HepG2 (cell line): ENCODE results near the gene CDC26.

Experiments used
- EZH2 ChIP-seq: conservative IDR thresholded peaks from 2 replicates; pipeline ENCODE4 v1.6.1; 2012; ENCODE audit warnings: mild to moderate bottlenecking, low read depth, low read length, moderate library complexity
- HOXA7 ChIP-seq: sonication (generic); formaldehyde crosslinking; IDR thresholded peaks from 2 replicates; pipeline ENCODE4 v1.8.1; 2022; ENCODE audit warnings: mild to moderate bottlenecking, missing genetic modification reagents, moderate library complexity
- MEIS2 ChIP-seq: sonication (generic); formaldehyde crosslinking; IDR thresholded peaks from 2 replicates; pipeline ENCODE4 v1.9.0; 2021; ENCODE audit warnings: mild to moderate bottlenecking, missing genetic modification reagents
- POLR2AphosphoS5 ChIP-seq: IDR thresholded peaks from 2 replicates; pipeline ENCODE4 v1.6.1; 2012; ENCODE audit warnings: low read depth, low read length
- RELA ChIP-seq: sonication (generic); formaldehyde crosslinking; IDR thresholded peaks from 2 replicates; pipeline ENCODE4 v1.4.0; 2020; ENCODE audit warnings: missing genetic modification reagents
- RNF2 ChIP-seq: fragments of 450-650 bp; conservative IDR thresholded peaks from 2 replicates; pipeline ENCODE4 v1.6.1; 2016; ENCODE audit warnings: low read depth
- TP53 ChIP-seq: sonication (generic); formaldehyde crosslinking; conservative IDR thresholded peaks from 2 replicates; pipeline ENCODE4 v1.4.0; 2020; ENCODE audit warnings: missing genetic modification reagents
- XRCC5 ChIP-seq: fragments of 200-400 bp; formaldehyde crosslinking; optimal IDR thresholded peaks from 2 replicates; pipeline ENCODE3; 2017; ENCODE audit warnings: mild to moderate bottlenecking, low read length
- ZNF274 ChIP-seq: sonication (generic); formaldehyde crosslinking; IDR thresholded peaks from 2 replicates; pipeline ENCODE4 v1.5.1; 2020; ENCODE audit warnings: mild to moderate bottlenecking, missing genetic modification reagents
- ZNF558 ChIP-seq: sonication (generic); formaldehyde crosslinking; IDR thresholded peaks from 2 replicates; pipeline ENCODE4 v1.9.0; 2022; ENCODE audit warnings: mild to moderate bottlenecking, missing genetic modification reagents, borderline replicate concordance
- ZNF770 ChIP-seq: sonication (generic); formaldehyde crosslinking; IDR thresholded peaks from 2 replicates; pipeline ENCODE4 v1.5.0; 2020; ENCODE audit warnings: mild to moderate bottlenecking, missing genetic modification reagents
- TF ChIP-seq, protein P1 (sequence below): sonication (generic); formaldehyde crosslinking; IDR thresholded peaks from 2 replicates; pipeline ENCODE4 v1.4.0; 2020; ENCODE audit warnings: mild to moderate bottlenecking, missing genetic modification reagents
- TF ChIP-seq, protein P2 (sequence below), 2 experiments: sonication (generic) in 1 of 2; formaldehyde crosslinking in 1 of 2; IDR thresholded peaks; 2 replicates each; pipeline versions ENCODE4 v1.6.1 to v1.9.0; 2014 to 2022; ENCODE audit warnings: antibody characterized with exemption in 1 of 2, borderline replicate concordance in 1 of 2, inconsistent platforms in 1 of 2, low read depth in 1 of 2, missing genetic modification reagents in 1 of 2

GRCh38 chr9:113219186-113219936 is 56.0 kb downstream of the CDC26 start:
- no peak for TF ChIP-seq HOXA7 (CRISPR knock-in tag)
- no peak for TF ChIP-seq ZNF770 (CRISPR knock-in tag)
- TF ChIP-seq RNF2 = no peak
- TF ChIP-seq MEIS2 (CRISPR knock-in tag) = no peak
- TF ChIP-seq RELA (CRISPR knock-in tag) = no peak
- TF ChIP-seq, protein P1, sequence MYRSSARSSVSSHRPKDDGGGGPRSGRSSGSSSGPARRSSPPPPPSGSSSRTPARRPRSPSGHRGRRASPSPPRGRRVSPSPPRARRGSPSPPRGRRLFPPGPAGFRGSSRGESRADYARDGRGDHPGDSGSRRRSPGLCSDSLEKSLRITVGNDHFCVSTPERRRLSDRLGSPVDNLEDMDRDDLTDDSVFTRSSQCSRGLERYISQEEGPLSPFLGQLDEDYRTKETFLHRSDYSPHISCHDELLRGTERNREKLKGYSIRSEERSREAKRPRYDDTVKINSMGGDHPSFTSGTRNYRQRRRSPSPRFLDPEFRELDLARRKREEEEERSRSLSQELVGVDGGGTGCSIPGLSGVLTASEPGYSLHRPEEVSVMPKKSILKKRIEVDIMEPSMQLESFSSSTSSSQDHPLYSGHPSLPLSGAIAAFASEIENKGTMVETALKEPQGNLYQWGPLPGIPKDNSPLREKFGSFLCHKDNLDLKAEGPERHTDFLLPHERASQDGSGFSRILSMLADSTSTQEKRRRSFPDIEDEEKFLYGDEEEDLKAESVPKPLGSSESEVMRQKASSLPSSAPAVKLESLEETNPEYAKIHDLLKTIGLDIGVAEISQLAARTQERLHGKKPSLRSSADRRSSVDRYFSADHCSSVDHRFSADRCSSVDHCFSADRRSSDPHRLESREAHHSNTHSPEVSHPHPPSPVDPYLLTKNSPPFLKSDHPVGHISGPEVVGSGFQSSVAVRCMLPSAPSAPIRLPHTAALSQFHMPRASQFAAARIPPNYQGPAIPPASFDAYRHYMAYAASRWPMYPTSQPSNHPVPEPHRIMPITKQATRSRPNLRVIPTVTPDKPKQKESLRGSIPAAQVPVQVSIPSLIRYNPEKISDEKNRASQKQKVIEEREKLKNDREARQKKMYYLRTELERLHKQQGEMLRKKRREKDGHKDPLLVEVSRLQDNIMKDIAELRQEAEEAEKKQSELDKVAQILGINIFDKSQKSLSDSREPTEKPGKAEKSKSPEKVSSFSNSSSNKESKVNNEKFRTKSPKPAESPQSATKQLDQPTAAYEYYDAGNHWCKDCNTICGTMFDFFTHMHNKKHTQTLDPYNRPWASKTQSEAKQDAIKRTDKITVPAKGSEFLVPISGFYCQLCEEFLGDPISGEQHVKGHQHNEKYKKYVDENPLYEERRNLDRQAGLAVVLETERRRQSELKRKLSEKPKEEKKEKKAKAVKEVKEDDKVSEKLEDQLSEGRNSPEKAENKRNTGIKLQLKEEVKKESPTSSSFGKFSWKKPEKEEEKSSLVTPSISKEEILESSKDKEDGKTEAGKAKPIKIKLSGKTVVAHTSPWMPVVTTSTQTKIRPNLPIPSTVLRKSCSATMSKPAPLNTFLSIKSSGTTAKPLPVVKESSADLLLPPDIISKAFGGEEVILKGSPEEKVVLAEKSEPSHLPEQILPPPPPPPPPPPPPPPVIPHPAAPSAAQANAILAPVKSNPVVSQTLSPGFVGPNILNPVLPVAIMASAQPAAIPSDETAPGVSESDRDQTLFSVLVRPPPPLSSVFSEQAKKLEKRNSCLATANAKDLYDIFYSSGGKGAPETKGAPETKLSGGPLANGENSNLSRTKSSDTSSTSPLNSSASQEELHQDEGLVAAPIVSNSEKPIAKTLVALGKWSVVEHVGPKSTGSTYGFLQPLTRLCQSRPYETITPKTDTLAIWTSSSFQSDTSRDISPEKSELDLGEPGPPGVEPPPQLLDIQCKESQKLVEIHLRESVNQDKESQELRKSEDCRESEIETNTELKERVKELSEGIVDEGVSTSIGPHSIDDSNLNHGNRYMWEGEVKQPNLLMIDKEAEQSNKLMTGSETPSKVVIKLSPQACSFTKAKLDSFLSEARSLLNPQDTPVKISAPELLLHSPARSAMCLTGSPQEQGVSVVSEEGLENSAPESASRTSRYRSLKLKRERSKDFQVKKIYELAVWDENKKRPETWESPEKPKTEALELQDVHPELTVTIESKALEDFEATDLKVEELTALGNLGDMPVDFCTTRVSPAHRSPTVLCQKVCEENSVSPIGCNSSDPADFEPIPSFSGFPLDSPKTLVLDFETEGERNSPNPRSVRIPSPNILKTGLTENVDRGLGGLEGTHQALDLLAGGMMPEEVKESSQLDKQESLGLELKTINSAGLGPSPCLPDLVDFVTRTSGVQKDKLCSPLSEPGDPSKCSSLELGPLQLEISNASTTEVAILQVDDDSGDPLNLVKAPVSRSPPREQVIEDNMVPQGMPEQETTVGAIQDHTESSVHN (CRISPR knock-in tag) = no peak
- no peak for TF ChIP-seq ZNF558 (CRISPR knock-in tag)
- TF ChIP-seq EZH2 = no peak
- no peak for TF ChIP-seq POLR2AphosphoS5
- TF ChIP-seq TP53 (CRISPR knock-in tag) = no peak
- TF ChIP-seq ZNF274 (CRISPR knock-in tag) = no peak
- TF ChIP-seq, protein P2, sequence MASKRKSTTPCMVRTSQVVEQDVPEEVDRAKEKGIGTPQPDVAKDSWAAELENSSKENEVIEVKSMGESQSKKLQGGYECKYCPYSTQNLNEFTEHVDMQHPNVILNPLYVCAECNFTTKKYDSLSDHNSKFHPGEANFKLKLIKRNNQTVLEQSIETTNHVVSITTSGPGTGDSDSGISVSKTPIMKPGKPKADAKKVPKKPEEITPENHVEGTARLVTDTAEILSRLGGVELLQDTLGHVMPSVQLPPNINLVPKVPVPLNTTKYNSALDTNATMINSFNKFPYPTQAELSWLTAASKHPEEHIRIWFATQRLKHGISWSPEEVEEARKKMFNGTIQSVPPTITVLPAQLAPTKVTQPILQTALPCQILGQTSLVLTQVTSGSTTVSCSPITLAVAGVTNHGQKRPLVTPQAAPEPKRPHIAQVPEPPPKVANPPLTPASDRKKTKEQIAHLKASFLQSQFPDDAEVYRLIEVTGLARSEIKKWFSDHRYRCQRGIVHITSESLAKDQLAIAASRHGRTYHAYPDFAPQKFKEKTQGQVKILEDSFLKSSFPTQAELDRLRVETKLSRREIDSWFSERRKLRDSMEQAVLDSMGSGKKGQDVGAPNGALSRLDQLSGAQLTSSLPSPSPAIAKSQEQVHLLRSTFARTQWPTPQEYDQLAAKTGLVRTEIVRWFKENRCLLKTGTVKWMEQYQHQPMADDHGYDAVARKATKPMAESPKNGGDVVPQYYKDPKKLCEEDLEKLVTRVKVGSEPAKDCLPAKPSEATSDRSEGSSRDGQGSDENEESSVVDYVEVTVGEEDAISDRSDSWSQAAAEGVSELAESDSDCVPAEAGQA (IDR thresholded peaks at IDR 0.05; ENCODE audit: low read depth) = no peak
- TF ChIP-seq, protein P2 (CRISPR knock-in tag; IDR thresholded peaks at IDR 0.05; ENCODE audit: borderline replicate concordance) = no peak
- TF ChIP-seq XRCC5 = no peak
